IMR-90 (cell line): ENCODE measurements around the gene ZNF264. TPM values are rescaled to one million over a fixed set of nuclear protein-coding genes. Genes with fewer than 3 reads are reported as not detected.

ENCODE experiments used
- microRNA-seq, 2 experiments: library from miRNA; stranded (forward) in 1 of 2; unstranded in 1 of 2; fragments of 10-50 nt in 1 of 2; fragments of <30 nt in 1 of 2; gene quantifications in 1 of 2; microRNA quantifications in 1 of 2; one replicate each; pipeline versions ENCODE3 to v1.1.0; 2013 to 2020; ENCODE audit not compliant: insufficient read depth in 1 of 2, insufficient read length in 1 of 2, unreplicated experiment in 1 of 2
- polyA plus RNA-seq, 3 experiments: library from polyadenylated mRNA; depleted of rRNA; stranded (reverse); fragments of >200 nt; gene quantifications; 2 replicates each; pipeline ENCODE4 v1.2.3, GENCODE V29; 2012; ENCODE audit warnings: low replicate concordance in 1 of 3
- small RNA-seq, 5 experiments: library from RNA; depleted of rRNA; stranded (forward); fragments of <200 nt; gene quantifications; one replicate each; pipeline ENCODE3, GENCODE V24; 2012
- total RNA-seq: library from RNA; depleted of rRNA; stranded (reverse); fragments of >200 nt; gene quantifications from 2 replicates; pipeline ENCODE4 v1.2.3, GENCODE V29; 2012; rRNA removed

The ZNF264 gene
- total and polyA plus RNA-seq, 2 of the 4 experiments (the other 2 are of a cell fraction): 3.5 to 31.9 TPM

Small RNA genes within 50 kb of the gene (microRNA-seq; reads per million reads assigned to microRNA genes)
- not detected for gene AC025588.3 (ENCODE audit: insufficient read depth, insufficient read length)

Small RNA genes within 50 kb of the gene (small RNA-seq; reads per million reads assigned to genes)
- 0 reads per million in 5 experiments for gene AC025588.3

Other genes starting within 250 kb of the ZNF264 start
- not detected in 2 replicates for gene USP29, start 71.5 kb upstream of the ZNF264 start, total RNA-seq
- gene USP29, start 71.5 kb upstream of the ZNF264 start, polyA plus RNA-seq (2012; rRNA removed): not detected in 2 replicates
- not detected in 2 replicates for gene ZIM3, start 46.3 kb upstream of the ZNF264 start, total RNA-seq
- not detected in 2 replicates for gene ZIM3, start 46.3 kb upstream of the ZNF264 start, polyA plus RNA-seq (2012; rRNA removed)
- not detected in 2 replicates for gene DUXA, start 24.0 kb upstream of the ZNF264 start, total RNA-seq
- gene DUXA, start 24.0 kb upstream of the ZNF264 start, polyA plus RNA-seq (2012; rRNA removed): not detected in 2 replicates
- gene AURKC, start 39.5 kb downstream of the ZNF264 start, total RNA-seq: 0.83 and 0.90 TPM in 2 replicates
- gene AURKC, start 39.5 kb downstream of the ZNF264 start, polyA plus RNA-seq (2012; rRNA removed): 0.82 and 1.3 TPM in 2 replicates
- gene ZNF805, start 49.1 kb downstream of the ZNF264 start, total RNA-seq: 26.1 and 32.3 TPM in 2 replicates
- gene ZNF805, start 49.1 kb downstream of the ZNF264 start, polyA plus RNA-seq (2012; rRNA removed): 2.4 and 3.0 TPM in 2 replicates
- gene ZNF460, start 89.0 kb downstream of the ZNF264 start, total RNA-seq: 41.9 and 55.2 TPM in 2 replicates
- gene ZNF460, start 89.0 kb downstream of the ZNF264 start, polyA plus RNA-seq (2012; rRNA removed): 3.2 and 3.6 TPM in 2 replicates
- gene ZNF543, start 129.0 kb downstream of the ZNF264 start, total RNA-seq: 8.3 and 9.0 TPM in 2 replicates
- 0.92 and 1.8 TPM in 2 replicates for gene ZNF543, start 129.0 kb downstream of the ZNF264 start, polyA plus RNA-seq (2012; rRNA removed)
- 11.9 and 16.1 TPM in 2 replicates for gene ZNF304, start 159.8 kb downstream of the ZNF264 start, total RNA-seq
- gene ZNF304, start 159.8 kb downstream of the ZNF264 start, polyA plus RNA-seq (2012; rRNA removed): 2.9 and 3.9 TPM in 2 replicates
- gene TRAPPC2B, start 172.1 kb downstream of the ZNF264 start, total RNA-seq: 14.4 and 20.4 TPM in 2 replicates
- gene TRAPPC2B, start 172.1 kb downstream of the ZNF264 start, polyA plus RNA-seq (2012; rRNA removed): 11.0 and 14.9 TPM in 2 replicates
- 4.4 and 5.6 TPM in 2 replicates for gene ZNF547, start 172.1 kb downstream of the ZNF264 start, total RNA-seq
- 1.4 and 2.1 TPM in 2 replicates for gene ZNF547, start 172.1 kb downstream of the ZNF264 start, polyA plus RNA-seq (2012; rRNA removed)
- gene ZNF548, start 198.4 kb downstream of the ZNF264 start, total RNA-seq: 23.9 and 24.2 TPM in 2 replicates
- gene ZNF548, start 198.4 kb downstream of the ZNF264 start, polyA plus RNA-seq (2012; rRNA removed): 6.9 and 7.5 TPM in 2 replicates
- gene ZNF17, start 219.7 kb downstream of the ZNF264 start, total RNA-seq: 11.7 and 17.4 TPM in 2 replicates
- gene ZNF17, start 219.7 kb downstream of the ZNF264 start, polyA plus RNA-seq (2012; rRNA removed): 3.6 and 4.3 TPM in 2 replicates
- 8.1 and 9.9 TPM in 2 replicates for gene ZNF749, start 243.8 kb downstream of the ZNF264 start, total RNA-seq
- 7.0 and 7.9 TPM in 2 replicates for gene ZNF749, start 243.8 kb downstream of the ZNF264 start, polyA plus RNA-seq (2012; rRNA removed)